CD4-positive, alpha-beta T cell treated with Interleukin-12 subunit alpha and Interleukin-12 subunit beta, for 1 hour (primary cell): ENCODE data around the gene AAR2.

Source experiments
- DNase-seq: peaks from one replicate; pipeline ENCODE4 v3.0.0-alpha.2; 2020

Gene AAR2

GRCh38 chr20:36285746-36286447, 49.6 kb downstream of the AAR2 start:
- no peak for DNase-seq

- DNase-seq, result no peak
Observed at GRCh38 chr20:36297656-36298055, 61.4 kb downstream of the AAR2 start.

- DNase-seq, result no peak
Observed at GRCh38 chr20:36298061-36298460, 61.8 kb downstream of the AAR2 start.

- no peak for DNase-seq
Observed at GRCh38 chr20:36298795-36299339, 62.6 kb downstream of the AAR2 start.

GRCh38 chr20:36299459-36299858, 63.2 kb downstream of the AAR2 start:
- DNase-seq, result no peak

- DNase-seq, result no peak
Observed at GRCh38 chr20:36301359-36302119, 65.3 kb downstream of the AAR2 start.

- DNase-seq, result no peak
Observed at GRCh38 chr20:36303020-36303595, 66.8 kb downstream of the AAR2 start.

GRCh38 chr20:36303831-36304230, 67.6 kb downstream of the AAR2 start:
- DNase-seq, result no peak

- no peak for DNase-seq
Observed at GRCh38 chr20:36304786-36305495, 68.7 kb downstream of the AAR2 start.

GRCh38 chr20:36305602-36306551, 69.6 kb downstream of the AAR2 start, which contains the start of gene DLGAP4:
DLGAP4 (plus strand) TSS chr20:36306339; CDS start chr20:36431718, 125,379 bp downstream.
- no peak for DNase-seq
